IPS-15b (cell line): ENCODE results near the gene BBS12.

ENCODE experiments used
- H3K27me3 ChIP-seq: one replicate; pipeline ENCODE4 v1.6.1; 2013; ENCODE audit warnings: low read length; ENCODE audit not compliant: control insufficient read depth, insufficient read depth
- H3K36me3 ChIP-seq: one replicate; pipeline ENCODE4 v1.6.1; 2013; ENCODE audit warnings: low read length; ENCODE audit not compliant: control insufficient read depth, insufficient read depth
- H3K4me1 ChIP-seq: one replicate; pipeline ENCODE4 v1.6.1; 2013; ENCODE audit warnings: mild to moderate bottlenecking, low read length; ENCODE audit not compliant: control insufficient read depth, insufficient read depth
- H3K4me3 ChIP-seq: one replicate; pipeline ENCODE4 v1.5.1; 2013; ENCODE audit warnings: low read depth, low read length
- H3K9ac ChIP-seq: one replicate; pipeline ENCODE4 v1.6.1; 2013; ENCODE audit warnings: low read depth, mild to moderate bottlenecking, low read length
- H3K9me3 ChIP-seq: one replicate; pipeline ENCODE4 v1.6.1; 2013; ENCODE audit warnings: mild to moderate bottlenecking, low read length; ENCODE audit not compliant: control insufficient read depth, insufficient read depth

BBS12 gene

GRCh38 chr4:122732329-122733026 is at the start of gene BBS12:
TSS of gene BBS12 (plus strand) at chr4:122732704. CDS start at chr4:122741893, 9,189 bp downstream.
- H3K9me3 ChIP-seq: no peaks in the 10 kb centered on the region

GRCh38 chr4:122686691-122687090 is 45.8 kb upstream of the BBS12 start:
- Histone ChIP-seq H3K4me1 (no peaks in the 10 kb centered on the region), H3K9ac (no peak overlapping the region), H3K27me3 (no peaks in the 10 kb centered on the region), H3K4me3 (no peak overlapping the region), H3K36me3 (no peaks in the 10 kb centered on the region), H3K9me3 (peaks cover 2% of the 10 kb centered on the region)

More at GRCh38 chr4:122732329-122733026, at the start of gene BBS12:
- Histone ChIP-seq H3K36me3 (no peaks in the 10 kb centered on the region), H3K9ac (peak within 1 kb of the TSS; percentile 49), H3K4me3 (peak within 1 kb of the TSS; percentile 95), H3K27me3 (no peaks in the 10 kb centered on the region), H3K4me1 (no peaks in the 10 kb centered on the region)

GRCh38 chr4:122687531-122688061 is 44.9 kb upstream of the BBS12 start:
- Histone ChIP-seq H3K4me3 (no peak overlapping the region), H3K4me1 (no peaks in the 10 kb centered on the region), H3K9me3 (no peaks in the 10 kb centered on the region), H3K27me3 (no peaks in the 10 kb centered on the region), H3K36me3 (no peaks in the 10 kb centered on the region), H3K9ac (no peak overlapping the region)

GRCh38 chr4:122688529-122689140 is 43.9 kb upstream of the BBS12 start:
- Histone ChIP-seq H3K4me1 (no peaks in the 10 kb centered on the region), H3K27me3 (no peaks in the 10 kb centered on the region), H3K36me3 (no peaks in the 10 kb centered on the region), H3K9me3 (no peaks in the 10 kb centered on the region), H3K4me3 (no peak overlapping the region), H3K9ac (no peak overlapping the region)

- no peaks in the 10 kb centered on the region for H3K4me1 ChIP-seq
- H3K4me3 ChIP-seq: no peak overlapping the region
- no peaks in the 10 kb centered on the region for H3K9me3 ChIP-seq
- no peaks in the 10 kb centered on the region for H3K27me3 ChIP-seq
- no peak overlapping the region for H3K9ac ChIP-seq
- no peaks in the 10 kb centered on the region for H3K36me3 ChIP-seq
Observed at GRCh38 chr4:122689972-122690371, 42.5 kb upstream of the BBS12 start.

GRCh38 chr4:122691988-122692387 is 40.5 kb upstream of the BBS12 start:
- no peak overlapping the region for H3K4me3 ChIP-seq
- no peaks in the 10 kb centered on the region for H3K27me3 ChIP-seq
- peaks cover 3% of the 10 kb centered on the region for H3K4me1 ChIP-seq
- H3K36me3 ChIP-seq: no peaks in the 10 kb centered on the region
- H3K9ac ChIP-seq: no peak overlapping the region
- no peaks in the 10 kb centered on the region for H3K9me3 ChIP-seq

- no peaks in the 10 kb centered on the region for H3K27me3 ChIP-seq
- H3K9ac ChIP-seq: no peak overlapping the region
- peaks cover 3% of the 10 kb centered on the region for H3K4me1 ChIP-seq
- no peak overlapping the region for H3K4me3 ChIP-seq
- H3K36me3 ChIP-seq: no peaks in the 10 kb centered on the region
- no peaks in the 10 kb centered on the region for H3K9me3 ChIP-seq
Observed at GRCh38 chr4:122692641-122693520, 39.6 kb upstream of the BBS12 start.

- Histone ChIP-seq H3K36me3 (no peaks in the 10 kb centered on the region), H3K4me1 (peaks cover 3% of the 10 kb centered on the region), H3K9me3 (no peaks in the 10 kb centered on the region), H3K9ac (no peak overlapping the region), H3K4me3 (no peak overlapping the region), H3K27me3 (no peaks in the 10 kb centered on the region)
Observed at GRCh38 chr4:122695226-122695625, 37.3 kb upstream of the BBS12 start.

- Histone ChIP-seq H3K36me3 (no peaks in the 10 kb centered on the region), H3K27me3 (no peaks in the 10 kb centered on the region), H3K4me3 (no peak overlapping the region), H3K9ac (no peak overlapping the region), H3K9me3 (no peaks in the 10 kb centered on the region), H3K4me1 (peaks cover 3% of the 10 kb centered on the region)
Observed at GRCh38 chr4:122700178-122700725, 32.3 kb upstream of the BBS12 start.

- Histone ChIP-seq H3K9me3 (no peaks in the 10 kb centered on the region), H3K36me3 (no peaks in the 10 kb centered on the region), H3K9ac (no peak overlapping the region), H3K4me1 (peaks cover 3% of the 10 kb centered on the region), H3K4me3 (no peak overlapping the region), H3K27me3 (no peaks in the 10 kb centered on the region)
Observed at GRCh38 chr4:122701061-122701460, 31.4 kb upstream of the BBS12 start.

GRCh38 chr4:122701965-122702364 is 30.5 kb upstream of the BBS12 start:
- no peaks in the 10 kb centered on the region for H3K4me1 ChIP-seq
- H3K36me3 ChIP-seq: no peaks in the 10 kb centered on the region
- H3K9ac ChIP-seq: no peak overlapping the region
- no peaks in the 10 kb centered on the region for H3K27me3 ChIP-seq
- H3K4me3 ChIP-seq: no peak overlapping the region
- H3K9me3 ChIP-seq: no peaks in the 10 kb centered on the region
